Ovary (tissue), 3 donors: ENCODE measurements around the gene CHURC1.

Experiments used
- CTCF ChIP-seq, 3 donors: fragments of 450-650 bp in 2 of 3; fragments of 200-600 bp in 1 of 3; IDR thresholded peaks; one replicate each; pipeline versions ENCODE4 v1.5.1 to v1.8.0; 2016 to 2022; ENCODE audit warnings: antibody characterized with exemption in 3 of 3, mild to moderate bottlenecking in 1 of 3
- EP300 ChIP-seq: sonication (generic); formaldehyde crosslinking; IDR thresholded peaks from one replicate; pipeline ENCODE4 v1.6.1; 2017; ENCODE audit warnings: antibody characterized with exemption
- POLR2A ChIP-seq: fragments of 450-650 bp; IDR thresholded peaks from one replicate; pipeline ENCODE4 v1.6.1; 2017; ENCODE audit warnings: antibody characterized with exemption, mild to moderate bottlenecking, moderate library complexity
- donor health status: DM: no; HTN: no; CAD: no.

DNA sequence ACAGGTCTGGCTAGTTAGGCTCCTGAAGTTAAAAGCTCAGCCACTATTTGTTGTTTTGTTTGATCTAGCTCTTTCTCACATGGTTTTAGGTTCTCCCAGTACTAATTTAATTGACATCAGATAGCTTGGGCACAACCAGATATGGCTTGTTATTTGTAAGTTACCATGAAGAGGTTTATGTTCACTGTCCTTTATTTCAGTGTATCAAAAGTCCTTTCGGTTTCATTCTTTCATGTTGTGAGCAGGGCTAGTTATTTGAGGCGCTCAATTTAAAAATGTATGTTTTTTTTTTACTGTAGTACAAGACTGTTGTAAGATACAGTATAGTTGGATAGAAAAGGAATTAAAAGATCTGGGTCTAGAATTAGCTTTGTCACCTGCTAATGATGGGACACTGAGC is 21.3 kb downstream of the CHURC1 start:
- TF ChIP-seq CTCF (IDR thresholded peaks at IDR 0.05), result no peak
- TF ChIP-seq EP300, result no peak
- no peak for TF ChIP-seq POLR2A
